HG02970 (cell line): ENCODE data around the gene LRRC74A.

ENCODE experiments used
- ATAC-seq: cut with Tn5 transposase; IDR thresholded peaks from one replicate; pipeline ENCODE4 v1.9.1; 2021; ENCODE audit warnings: mild to moderate bottlenecking, moderate library complexity, moderate number of reproducible peaks; ENCODE audit not compliant: unreplicated experiment, low FRiP score

Gene LRRC74A

GRCh38 chr14:76917745-76918255, 91.6 kb downstream of the LRRC74A start:
- ATAC-seq: no peak

- no peak for ATAC-seq
Measured at GRCh38 chr14:76918256-76918781, 92.1 kb downstream of the LRRC74A start.

- ATAC-seq: no peak
Measured at GRCh38 chr14:76918782-76919394, 92.7 kb downstream of the LRRC74A start.
